Ovary (tissue), 3 donors: ENCODE data around the gene LACTB.

ENCODE experiments used
- EP300 ChIP-seq: sonication (generic); formaldehyde crosslinking; IDR thresholded peaks from one replicate; pipeline ENCODE4 v1.6.1; 2017; ENCODE audit warnings: antibody characterized with exemption
- POLR2A ChIP-seq: fragments of 450-650 bp; IDR thresholded peaks from one replicate; pipeline ENCODE4 v1.6.1; 2017; ENCODE audit warnings: antibody characterized with exemption, mild to moderate bottlenecking, moderate library complexity
- TF ChIP-seq, protein P1 (sequence below), 3 donors: fragments of 450-650 bp in 2 of 3; fragments of 200-600 bp in 1 of 3; IDR thresholded peaks; one replicate each; pipeline versions ENCODE4 v1.5.1 to v1.8.0; 2016 to 2022; ENCODE audit warnings: antibody characterized with exemption in 3 of 3, mild to moderate bottlenecking in 1 of 3
- donor health status: DM: no; HTN: no; CAD: no.

DNA sequence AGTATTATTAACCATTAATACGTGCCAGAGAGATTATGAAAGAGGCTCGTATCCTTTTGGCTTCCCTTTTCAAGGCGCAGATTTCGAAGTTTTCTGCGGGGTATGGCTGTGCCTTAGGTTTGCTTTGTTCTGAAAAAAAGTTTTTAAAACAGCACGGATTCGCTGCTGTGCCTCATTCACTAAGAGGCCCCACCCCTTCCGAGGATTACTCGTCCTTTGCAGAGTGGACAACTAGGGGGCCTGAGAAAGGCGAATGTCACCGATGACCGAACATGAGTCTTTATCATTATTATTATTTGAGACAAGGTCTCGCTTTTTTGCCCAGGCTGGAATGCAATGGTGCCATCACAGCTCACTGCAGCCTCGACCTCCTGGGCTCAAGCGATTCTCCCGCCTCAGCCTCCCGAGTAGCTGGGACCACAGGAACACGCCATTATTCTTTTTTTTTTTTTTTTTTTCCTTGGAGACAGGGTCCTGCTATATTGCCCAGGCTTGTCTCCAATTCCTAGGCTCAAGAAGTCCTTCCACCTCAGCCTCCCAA is 36.3 kb downstream of the LACTB start:
- TF ChIP-seq, protein P1, sequence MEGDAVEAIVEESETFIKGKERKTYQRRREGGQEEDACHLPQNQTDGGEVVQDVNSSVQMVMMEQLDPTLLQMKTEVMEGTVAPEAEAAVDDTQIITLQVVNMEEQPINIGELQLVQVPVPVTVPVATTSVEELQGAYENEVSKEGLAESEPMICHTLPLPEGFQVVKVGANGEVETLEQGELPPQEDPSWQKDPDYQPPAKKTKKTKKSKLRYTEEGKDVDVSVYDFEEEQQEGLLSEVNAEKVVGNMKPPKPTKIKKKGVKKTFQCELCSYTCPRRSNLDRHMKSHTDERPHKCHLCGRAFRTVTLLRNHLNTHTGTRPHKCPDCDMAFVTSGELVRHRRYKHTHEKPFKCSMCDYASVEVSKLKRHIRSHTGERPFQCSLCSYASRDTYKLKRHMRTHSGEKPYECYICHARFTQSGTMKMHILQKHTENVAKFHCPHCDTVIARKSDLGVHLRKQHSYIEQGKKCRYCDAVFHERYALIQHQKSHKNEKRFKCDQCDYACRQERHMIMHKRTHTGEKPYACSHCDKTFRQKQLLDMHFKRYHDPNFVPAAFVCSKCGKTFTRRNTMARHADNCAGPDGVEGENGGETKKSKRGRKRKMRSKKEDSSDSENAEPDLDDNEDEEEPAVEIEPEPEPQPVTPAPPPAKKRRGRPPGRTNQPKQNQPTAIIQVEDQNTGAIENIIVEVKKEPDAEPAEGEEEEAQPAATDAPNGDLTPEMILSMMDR (IDR thresholded peaks at IDR 0.05): no peak
- TF ChIP-seq POLR2A (no peak), EP300 (no peak)
